ENCODE measurements around the gene RAMP1. TPM values are rescaled to one million over a fixed set of nuclear protein-coding genes. Genes with fewer than 3 reads are reported as not detected.
"Not testable (repeated sequence)": the region's sequence is repeated elsewhere in the genome, so short reads cannot be mapped to it uniquely, and the experiment has no call there.

The RAMP1 gene
- total RNA-seq, 2 donors from 2014 or later, result 2.7 to 27.2 TPM

- Histone ChIP-seq H3K4me3 (no peak overlapping the region), H3K9ac (ENCODE audit: low read depth in 2 of 2, low read length in 2 of 2) (no peak overlapping the region), H3K4me1 (no peaks in the 10 kb centered on the region), H3K27me3 (no peaks in the 10 kb centered on the region), H3K36me3 (no peaks in the 10 kb centered on the region), H3K27ac (no peak overlapping the region), H3K9me3 (no peaks in the 10 kb centered on the region)
- TF ChIP-seq CTCF (IDR thresholded peaks at IDR 0.05), result no peak
- no peak for DNase-seq
- intact Hi-C loops (cut with DNase I), result no loop called here
Observed at GRCh38 chr2:237833546-237833945, 25.9 kb upstream of the RAMP1 start.

- Histone ChIP-seq H3K9me3 (no peaks in the 10 kb centered on the region), H3K4me1 (no peaks in the 10 kb centered on the region), H3K4me3 (no peak overlapping the region), H3K27ac (no peak overlapping the region), H3K36me3 (no peaks in the 10 kb centered on the region), H3K9ac (ENCODE audit: low read depth in 2 of 2, low read length in 2 of 2) (no peak overlapping the region), H3K27me3 (no peaks in the 10 kb centered on the region)
- no peak for TF ChIP-seq CTCF (IDR thresholded peaks at IDR 0.05)
- DNase-seq, result no peak
- intact Hi-C loops (cut with DNase I), result no loop called here
Observed at GRCh38 chr2:237835372-237835771, 24.1 kb upstream of the RAMP1 start.

GRCh38 chr2:237841051-237841450 is 18.4 kb upstream of the RAMP1 start:
- H3K4me1 ChIP-seq, result no peaks in the 10 kb centered on the region
- intact Hi-C loops (cut with DNase I), result no loop called here
- no peak overlapping the region for H3K9ac ChIP-seq (ENCODE audit: low read depth in 2 of 2, low read length in 2 of 2)
- no peak for TF ChIP-seq CTCF (IDR thresholded peaks at IDR 0.05)
- H3K27me3 ChIP-seq, result no peaks in the 10 kb centered on the region
- no peaks in the 10 kb centered on the region for H3K9me3 ChIP-seq
- H3K4me3 ChIP-seq, result no peak overlapping the region
- no peak overlapping the region for H3K27ac ChIP-seq
- no peaks in the 10 kb centered on the region for H3K36me3 ChIP-seq
- DNase-seq, result no peak

- H3K27me3 ChIP-seq; H3K36me3 ChIP-seq; H3K9ac ChIP-seq (ENCODE audit: low read depth in 2 of 2, low read length in 2 of 2); DNase-seq; intact Hi-C loops (cut with DNase I); H3K9me3 ChIP-seq; H3K4me3 ChIP-seq; H3K4me1 ChIP-seq; H3K27ac ChIP-seq: not testable (repeated sequence)
Observed at GRCh38 chr2:237848940-237849339, 10.5 kb upstream of the RAMP1 start.

- no peak overlapping the region for H3K9ac ChIP-seq (ENCODE audit: low read depth in 2 of 2, low read length in 2 of 2)
- intact Hi-C loops (cut with DNase I), result no loop called here
Observed at GRCh38 chr2:237854295-237854694, 5.1 kb upstream of the RAMP1 start.

GRCh38 chr2:237857791-237858190 is 1.6 kb upstream of the RAMP1 start:
- Histone ChIP-seq H3K27ac (no peak overlapping the region), H3K9ac (ENCODE audit: low read depth in 2 of 2, low read length in 2 of 2) (no peak overlapping the region), H3K4me1 (no peaks in the 10 kb centered on the region), H3K9me3 (no peaks in the 10 kb centered on the region), H3K36me3 (no peaks in the 10 kb centered on the region), H3K4me3 (no peak overlapping the region), H3K27me3 (no peaks in the 10 kb centered on the region)
- intact Hi-C loops (cut with DNase I), result loop anchor here (5.0 kb wide), 2 partner anchors 250 to 405 kb away; no protein-coding TSS in a partner anchor
- no peak for DNase-seq
- no peak for TF ChIP-seq CTCF (IDR thresholded peaks at IDR 0.05)

More at GRCh38 chr2:237854295-237854694, 5.1 kb upstream of the RAMP1 start:
- no peaks in the 10 kb centered on the region for H3K27me3 ChIP-seq
- DNase-seq, result no peak
- TF ChIP-seq CTCF (IDR thresholded peaks at IDR 0.05), result no peak
- H3K4me3 ChIP-seq, result no peak overlapping the region
- no peaks in the 10 kb centered on the region for H3K4me1 ChIP-seq
- H3K27ac ChIP-seq, result no peak overlapping the region
- H3K9me3 ChIP-seq, result no peaks in the 10 kb centered on the region
- no peaks in the 10 kb centered on the region for H3K36me3 ChIP-seq
